ENCODE measurements around the gene SCFD2. TPM values are rescaled to one million over a fixed set of nuclear protein-coding genes. Genes with fewer than 3 reads are reported as not detected.

SCFD2 gene
- polyA plus RNA-seq, 2 of the 4 experiments (the other 2 are of a cell fraction) = 7.6 to 10.8 TPM

DNA sequence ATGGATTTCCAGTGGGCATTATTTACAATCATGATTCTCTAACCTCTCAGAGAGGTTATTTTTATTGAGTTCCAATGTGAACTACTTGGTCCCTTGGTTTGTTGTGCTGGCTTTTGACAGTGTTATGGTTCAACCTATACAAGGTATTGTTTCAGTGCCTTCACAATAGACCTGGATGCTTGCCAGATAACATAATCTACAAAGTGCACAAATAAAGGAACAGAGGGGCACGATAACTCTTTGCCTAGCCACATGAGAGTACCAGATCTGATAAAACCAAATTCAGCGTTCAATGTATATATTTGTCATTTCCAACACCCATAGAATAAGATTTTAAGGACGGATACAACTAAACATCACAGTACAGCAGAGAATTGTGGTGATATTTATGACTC lies 382.9 kb downstream of the SCFD2 start:
- ATAC-seq (no peak), DNase-seq (ENCODE audit: low read depth in 1 of 2, low spot score in 1 of 2) (no peak), FAIRE-seq (no peak)
- Histone ChIP-seq H3K27ac (no peak overlapping the region), H3K4me1 (no peaks in the 10 kb centered on the region), H3K4me3 (no peak overlapping the region), H3K9me3 (no peaks in the 10 kb centered on the region), H3K4me2 (no peak overlapping the region)
- TF ChIP-seq EHF (CRISPR knock-in tag; IDR thresholded peaks at IDR 0.05) (no peak), RAD21 (conservative IDR thresholded peaks at IDR 0.05 in 1 of 2, IDR thresholded peaks at IDR 0.05 in 1 of 2) (0 out of 5 replicates have a peak, but pooled peaks of 1 of the 2 experiments have one; percentile 2)
- 56% methylated on average over 3 of the region's 3 CpGs for WGBS (ENCODE audit: missing lambda C conversion rate)
- POLR2A ChIA-PET = no interaction called here
- CTCF ChIA-PET = interaction anchor here (0.7 to 6.3 kb wide), 13 partner anchors 14 to 1250 kb away, joined by 3 to 57 read pairs (median 4); no protein-coding TSS in a partner anchor

DNA sequence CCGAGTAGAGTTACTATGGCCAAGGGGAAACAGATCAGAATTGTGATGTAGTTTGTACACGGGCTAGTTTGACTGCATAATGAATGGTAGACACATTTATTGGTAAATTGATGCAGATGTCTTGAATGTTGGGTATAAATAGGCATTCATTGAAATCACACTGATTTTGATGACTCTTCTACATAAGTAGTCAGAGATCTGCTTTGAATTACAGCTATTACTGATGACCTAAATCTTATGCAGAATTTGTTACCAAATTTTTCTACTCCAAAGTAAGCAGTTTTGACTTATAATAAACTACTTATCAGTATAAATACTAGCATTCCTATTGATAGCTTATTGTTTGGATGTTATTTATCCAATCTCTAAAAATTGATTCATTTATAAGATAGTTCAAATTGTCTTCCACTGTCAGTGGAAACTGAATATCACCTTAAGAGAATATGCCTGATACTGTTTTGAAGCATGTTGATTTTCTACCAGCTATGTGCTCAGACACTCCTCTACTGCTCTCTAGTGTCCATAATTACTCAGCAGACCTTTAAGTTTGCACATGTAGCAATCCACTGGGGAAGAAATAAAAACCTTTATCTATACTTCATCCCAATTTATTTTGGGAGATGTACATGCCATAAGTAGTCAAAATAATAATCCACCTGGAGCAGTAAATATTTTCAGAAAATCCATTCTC lies 383.5 kb downstream of the SCFD2 start:
- POLR2A ChIA-PET = no interaction called here
- H3K9me3 ChIP-seq = no peaks in the 10 kb centered on the region
- no peak overlapping the region for H3K4me2 ChIP-seq
- CTCF ChIA-PET = interaction anchor here (0.5 to 6.3 kb wide), 12 partner anchors 14 to 1250 kb away, joined by 3 to 57 read pairs (median 4); no protein-coding TSS in a partner anchor
- FAIRE-seq (no peak), DNase-seq (ENCODE audit: low read depth in 1 of 2, low spot score in 1 of 2) (peak; percentile 4 to 28), ATAC-seq (peak in 1 of 2 experiments; percentile 60; a peak in 3 of 6 replicates)
- WGBS (ENCODE audit: missing lambda C conversion rate) = 5% methylated on average over 2 of the region's 2 CpGs
- TF ChIP-seq POLR2AphosphoS2 (conservative IDR thresholded peaks at IDR 0.05; ENCODE audit: low read length) (no peak), HOXB5 (CRISPR knock-in tag; IDR thresholded peaks at IDR 0.05) (no peak), RAD21 (conservative IDR thresholded peaks at IDR 0.05 in 1 of 2, IDR thresholded peaks at IDR 0.05 in 1 of 2) (peak; percentile 61 to 64), SMC3 (IDR thresholded peaks at IDR 0.05) (peak; percentile 49; the same call in 2 of the 3 replicates), BHLHE40 (IDR thresholded peaks at IDR 0.05; ENCODE audit: low read depth, low read length) (no peak)
- TF ChIP-seq, protein P1, sequence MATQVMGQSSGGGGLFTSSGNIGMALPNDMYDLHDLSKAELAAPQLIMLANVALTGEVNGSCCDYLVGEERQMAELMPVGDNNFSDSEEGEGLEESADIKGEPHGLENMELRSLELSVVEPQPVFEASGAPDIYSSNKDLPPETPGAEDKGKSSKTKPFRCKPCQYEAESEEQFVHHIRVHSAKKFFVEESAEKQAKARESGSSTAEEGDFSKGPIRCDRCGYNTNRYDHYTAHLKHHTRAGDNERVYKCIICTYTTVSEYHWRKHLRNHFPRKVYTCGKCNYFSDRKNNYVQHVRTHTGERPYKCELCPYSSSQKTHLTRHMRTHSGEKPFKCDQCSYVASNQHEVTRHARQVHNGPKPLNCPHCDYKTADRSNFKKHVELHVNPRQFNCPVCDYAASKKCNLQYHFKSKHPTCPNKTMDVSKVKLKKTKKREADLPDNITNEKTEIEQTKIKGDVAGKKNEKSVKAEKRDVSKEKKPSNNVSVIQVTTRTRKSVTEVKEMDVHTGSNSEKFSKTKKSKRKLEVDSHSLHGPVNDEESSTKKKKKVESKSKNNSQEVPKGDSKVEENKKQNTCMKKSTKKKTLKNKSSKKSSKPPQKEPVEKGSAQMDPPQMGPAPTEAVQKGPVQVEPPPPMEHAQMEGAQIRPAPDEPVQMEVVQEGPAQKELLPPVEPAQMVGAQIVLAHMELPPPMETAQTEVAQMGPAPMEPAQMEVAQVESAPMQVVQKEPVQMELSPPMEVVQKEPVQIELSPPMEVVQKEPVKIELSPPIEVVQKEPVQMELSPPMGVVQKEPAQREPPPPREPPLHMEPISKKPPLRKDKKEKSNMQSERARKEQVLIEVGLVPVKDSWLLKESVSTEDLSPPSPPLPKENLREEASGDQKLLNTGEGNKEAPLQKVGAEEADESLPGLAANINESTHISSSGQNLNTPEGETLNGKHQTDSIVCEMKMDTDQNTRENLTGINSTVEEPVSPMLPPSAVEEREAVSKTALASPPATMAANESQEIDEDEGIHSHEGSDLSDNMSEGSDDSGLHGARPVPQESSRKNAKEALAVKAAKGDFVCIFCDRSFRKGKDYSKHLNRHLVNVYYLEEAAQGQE (IDR thresholded peaks at IDR 0.05) = no peak
- TF ChIP-seq, protein P2, sequence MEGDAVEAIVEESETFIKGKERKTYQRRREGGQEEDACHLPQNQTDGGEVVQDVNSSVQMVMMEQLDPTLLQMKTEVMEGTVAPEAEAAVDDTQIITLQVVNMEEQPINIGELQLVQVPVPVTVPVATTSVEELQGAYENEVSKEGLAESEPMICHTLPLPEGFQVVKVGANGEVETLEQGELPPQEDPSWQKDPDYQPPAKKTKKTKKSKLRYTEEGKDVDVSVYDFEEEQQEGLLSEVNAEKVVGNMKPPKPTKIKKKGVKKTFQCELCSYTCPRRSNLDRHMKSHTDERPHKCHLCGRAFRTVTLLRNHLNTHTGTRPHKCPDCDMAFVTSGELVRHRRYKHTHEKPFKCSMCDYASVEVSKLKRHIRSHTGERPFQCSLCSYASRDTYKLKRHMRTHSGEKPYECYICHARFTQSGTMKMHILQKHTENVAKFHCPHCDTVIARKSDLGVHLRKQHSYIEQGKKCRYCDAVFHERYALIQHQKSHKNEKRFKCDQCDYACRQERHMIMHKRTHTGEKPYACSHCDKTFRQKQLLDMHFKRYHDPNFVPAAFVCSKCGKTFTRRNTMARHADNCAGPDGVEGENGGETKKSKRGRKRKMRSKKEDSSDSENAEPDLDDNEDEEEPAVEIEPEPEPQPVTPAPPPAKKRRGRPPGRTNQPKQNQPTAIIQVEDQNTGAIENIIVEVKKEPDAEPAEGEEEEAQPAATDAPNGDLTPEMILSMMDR (IDR thresholded peaks at IDR 0.05) = peak; percentile 43
- TF ChIP-seq, protein P3, sequence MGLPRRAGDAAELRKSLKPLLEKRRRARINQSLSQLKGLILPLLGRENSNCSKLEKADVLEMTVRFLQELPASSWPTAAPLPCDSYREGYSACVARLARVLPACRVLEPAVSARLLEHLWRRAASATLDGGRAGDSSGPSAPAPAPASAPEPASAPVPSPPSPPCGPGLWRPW (IDR thresholded peaks at IDR 0.05) = no peak
- no peaks in the 10 kb centered on the region for H3K4me1 ChIP-seq
- H3K27ac ChIP-seq = no peak overlapping the region
- no peak overlapping the region for H3K4me3 ChIP-seq

DNA sequence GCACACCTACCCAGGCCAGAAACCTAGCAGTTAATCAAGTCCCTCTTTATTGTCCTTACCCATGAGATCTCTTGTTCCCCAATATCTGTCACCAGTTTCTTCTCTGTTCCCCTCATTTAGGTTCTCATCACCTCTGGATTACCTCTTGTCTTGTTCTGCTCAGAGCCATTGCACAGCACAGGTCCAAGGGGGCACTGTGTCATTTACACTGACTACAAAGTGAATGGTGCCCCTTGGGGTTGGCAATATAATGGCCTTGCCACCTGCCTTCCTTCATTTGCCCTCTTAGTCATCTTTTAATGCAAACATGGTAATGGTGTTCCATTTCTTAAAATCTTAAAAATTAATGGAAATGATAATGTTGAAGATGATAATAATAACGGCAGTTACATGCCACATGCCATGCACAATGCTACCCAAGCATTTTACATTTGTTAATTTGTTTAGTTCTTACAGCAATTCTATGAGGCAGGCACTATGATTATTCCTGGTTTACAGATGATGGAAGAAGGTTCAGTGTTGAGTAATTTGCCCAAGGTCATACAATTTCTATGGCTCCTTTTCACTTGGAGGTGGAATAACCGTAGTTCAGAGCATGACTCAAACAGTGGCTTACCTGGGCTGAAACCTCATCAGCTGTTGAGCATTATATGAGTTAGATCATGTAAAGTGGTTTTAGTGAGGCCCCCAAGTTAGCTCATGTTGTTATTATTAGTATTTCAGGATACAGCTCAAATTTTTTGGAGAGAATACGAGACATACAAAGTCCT lies 385.9 kb downstream of the SCFD2 start:
- Histone ChIP-seq H3K4me3 (no peak overlapping the region), H3K27ac (no peak overlapping the region), H3K9me3 (no peaks in the 10 kb centered on the region), H3K4me2 (no peak overlapping the region), H3K4me1 (no peaks in the 10 kb centered on the region)
- ATAC-seq (no peak), FAIRE-seq (no peak), DNase-seq (ENCODE audit: low read depth in 1 of 2, low spot score in 1 of 2) (no peak)
- WGBS (ENCODE audit: missing lambda C conversion rate) = 80% methylated on average over 3 of the region's 3 CpGs
- ChIA-PET POLR2A (no interaction called here), CTCF (interaction anchor here (0.9 to 1.1 kb wide), 3 partner anchors 435 to 604 kb away, joined by 3 to 8 read pairs (median 3); no protein-coding TSS in a partner anchor)
- TF ChIP-seq, protein P4, sequence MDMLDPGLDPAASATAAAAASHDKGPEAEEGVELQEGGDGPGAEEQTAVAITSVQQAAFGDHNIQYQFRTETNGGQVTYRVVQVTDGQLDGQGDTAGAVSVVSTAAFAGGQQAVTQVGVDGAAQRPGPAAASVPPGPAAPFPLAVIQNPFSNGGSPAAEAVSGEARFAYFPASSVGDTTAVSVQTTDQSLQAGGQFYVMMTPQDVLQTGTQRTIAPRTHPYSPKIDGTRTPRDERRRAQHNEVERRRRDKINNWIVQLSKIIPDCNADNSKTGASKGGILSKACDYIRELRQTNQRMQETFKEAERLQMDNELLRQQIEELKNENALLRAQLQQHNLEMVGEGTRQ (IDR thresholded peaks at IDR 0.05) = no peak
- no peak for TF ChIP-seq KDM1A (IDR thresholded peaks at IDR 0.05; ENCODE audit: low read depth)
- no peak for TF ChIP-seq PHF8 (IDR thresholded peaks at IDR 0.05; ENCODE audit: borderline replicate concordance, low read depth)
- no peak for TF ChIP-seq RNF2 (IDR thresholded peaks at IDR 0.05; ENCODE audit: borderline replicate concordance, low read depth)
- TF ChIP-seq CBX8 (IDR thresholded peaks at IDR 0.05) = no peak
- no peak for TF ChIP-seq ZFP36 (IDR thresholded peaks at IDR 0.05; ENCODE audit: borderline replicate concordance, partially characterized antibody)
- TF ChIP-seq SREBF2 (IDR thresholded peaks at IDR 0.05) = no peak
- TF ChIP-seq, protein P1 (IDR thresholded peaks at IDR 0.05) = no peak
- TF ChIP-seq CHD4 (IDR thresholded peaks at IDR 0.05; ENCODE audit: borderline replicate concordance) = no peak
